HG02623 (cell line): ENCODE data around the gene SELE.

Experiments used
- ATAC-seq: cut with Tn5 transposase; IDR thresholded peaks from one replicate; pipeline ENCODE4 v1.9.1; 2021; ENCODE audit warnings: moderate library complexity; ENCODE audit not compliant: unreplicated experiment

Gene SELE, protein sequence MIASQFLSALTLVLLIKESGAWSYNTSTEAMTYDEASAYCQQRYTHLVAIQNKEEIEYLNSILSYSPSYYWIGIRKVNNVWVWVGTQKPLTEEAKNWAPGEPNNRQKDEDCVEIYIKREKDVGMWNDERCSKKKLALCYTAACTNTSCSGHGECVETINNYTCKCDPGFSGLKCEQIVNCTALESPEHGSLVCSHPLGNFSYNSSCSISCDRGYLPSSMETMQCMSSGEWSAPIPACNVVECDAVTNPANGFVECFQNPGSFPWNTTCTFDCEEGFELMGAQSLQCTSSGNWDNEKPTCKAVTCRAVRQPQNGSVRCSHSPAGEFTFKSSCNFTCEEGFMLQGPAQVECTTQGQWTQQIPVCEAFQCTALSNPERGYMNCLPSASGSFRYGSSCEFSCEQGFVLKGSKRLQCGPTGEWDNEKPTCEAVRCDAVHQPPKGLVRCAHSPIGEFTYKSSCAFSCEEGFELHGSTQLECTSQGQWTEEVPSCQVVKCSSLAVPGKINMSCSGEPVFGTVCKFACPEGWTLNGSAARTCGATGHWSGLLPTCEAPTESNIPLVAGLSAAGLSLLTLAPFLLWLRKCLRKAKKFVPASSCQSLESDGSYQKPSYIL

DNA sequence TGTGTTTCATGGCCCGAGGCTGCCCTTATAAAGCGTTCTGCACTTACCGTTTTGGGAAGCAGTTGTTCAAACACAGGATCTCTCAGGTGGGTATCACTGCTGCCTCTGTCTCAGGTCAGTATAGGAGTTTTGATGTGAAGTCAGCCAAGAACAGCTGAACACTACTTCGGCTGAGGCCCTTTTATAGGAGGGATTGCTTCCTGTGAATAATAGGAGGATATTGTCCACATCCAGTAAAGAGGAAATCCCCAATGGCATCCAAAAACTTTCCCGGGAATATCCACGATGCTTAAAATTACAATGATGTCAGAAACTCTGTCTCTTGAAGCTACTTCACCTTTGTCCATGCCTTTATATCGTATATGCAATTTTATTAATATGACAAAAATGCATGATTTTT is at the start of gene SELE:
SELE (minus strand) TSS at position 156 of the 400 bp plus-strand sequence. CDS start 467 bp downstream, outside the sequence.
- no peak for ATAC-seq

DNA sequence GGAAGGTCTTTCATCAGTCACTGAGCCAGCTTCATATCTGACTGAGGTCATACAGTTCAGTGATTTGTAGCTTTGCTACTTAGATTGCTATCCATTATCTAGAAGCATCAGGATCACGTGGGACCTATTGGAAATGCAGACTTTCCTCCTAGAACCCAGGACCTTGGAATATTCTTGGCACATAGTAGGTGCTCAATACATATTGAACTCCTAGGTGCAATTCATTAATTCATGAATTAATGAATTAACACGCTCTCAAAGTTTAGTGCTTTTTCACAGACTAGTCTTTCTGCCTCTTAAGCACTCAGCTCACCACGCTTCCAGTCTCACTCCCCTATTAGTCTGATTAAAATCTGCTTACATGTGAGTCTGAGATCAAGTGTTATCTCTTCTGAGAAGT is 48.7 kb upstream of the SELE start:
- ATAC-seq, result no peak

DNA sequence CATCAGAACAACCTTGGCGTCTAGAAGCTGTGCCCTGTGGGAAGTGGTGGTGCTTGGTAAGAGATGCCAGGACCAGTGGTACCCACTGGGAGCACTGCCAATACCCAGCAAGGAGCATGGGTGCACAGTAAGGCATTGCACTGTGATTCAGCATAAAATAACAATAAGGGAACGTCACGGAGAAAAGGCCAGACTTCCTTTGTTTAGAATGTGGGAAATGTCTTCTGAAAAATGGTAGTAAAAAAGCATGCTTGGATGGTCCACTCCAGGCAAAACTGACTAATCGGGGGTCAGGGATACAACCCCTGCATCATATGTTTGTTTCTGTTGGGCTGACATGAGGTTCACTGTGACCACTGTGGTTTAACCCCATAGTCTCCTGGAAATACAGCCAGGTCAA is 46.1 kb upstream of the SELE start:
- no peak for ATAC-seq

DNA sequence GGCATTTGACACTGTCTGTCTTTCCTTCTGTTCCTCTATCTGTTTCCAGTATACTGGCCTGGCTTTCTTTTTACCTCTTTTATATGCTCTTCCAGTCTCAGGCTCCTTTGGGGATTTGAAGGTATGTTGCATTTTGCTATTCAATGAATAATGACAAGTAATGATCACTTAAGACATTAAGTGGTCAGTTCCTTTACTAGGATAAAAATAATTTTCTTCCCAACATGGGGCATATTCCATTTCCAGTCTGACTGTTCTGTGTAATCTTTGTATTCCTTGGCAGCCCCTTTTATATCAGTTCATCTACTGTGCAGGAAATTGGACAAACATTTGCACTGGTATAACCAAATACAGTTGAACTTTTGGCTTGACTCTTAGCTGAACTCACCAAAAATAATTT is 45.3 kb upstream of the SELE start:
- ATAC-seq, result no peak

DNA sequence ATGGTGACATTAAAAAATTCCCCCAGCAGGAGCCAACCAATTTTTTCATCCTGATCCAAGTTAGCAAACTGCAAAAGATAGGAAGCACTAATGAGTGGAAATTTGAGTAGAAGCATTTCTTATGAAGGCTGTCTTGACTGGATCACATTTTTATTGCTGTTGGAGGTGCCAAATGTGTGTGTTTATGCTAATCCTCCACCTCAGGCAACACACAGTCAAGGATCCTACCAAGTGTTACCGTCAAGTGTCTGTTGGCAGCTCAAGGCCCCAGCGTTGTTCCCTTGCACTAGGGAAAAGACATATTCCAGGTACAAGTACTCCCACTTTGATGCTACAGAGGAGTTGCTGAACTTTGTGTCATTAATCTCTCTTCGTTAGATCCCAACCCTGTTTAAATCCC is 42.6 kb upstream of the SELE start:
- no peak for ATAC-seq

DNA sequence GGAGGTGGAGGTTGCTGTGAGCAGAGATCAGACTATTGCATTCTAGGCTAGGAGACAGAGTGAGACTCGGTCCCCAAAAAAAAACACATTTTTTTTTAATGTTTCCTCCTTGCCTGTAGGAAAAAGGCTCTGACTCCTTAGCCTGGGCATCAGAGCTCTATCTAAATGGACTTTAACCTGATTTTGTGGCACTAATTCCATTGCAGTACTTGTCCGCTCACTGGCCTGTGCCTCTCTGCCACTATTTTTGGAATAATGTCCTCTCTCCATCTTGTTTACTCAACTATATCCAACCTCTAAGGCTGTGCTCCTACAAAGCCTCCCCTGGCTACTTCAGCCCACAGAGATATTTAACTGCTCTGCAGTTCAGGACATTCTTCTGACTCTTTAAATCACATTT is 34.3 kb upstream of the SELE start:
- no peak for ATAC-seq

DNA sequence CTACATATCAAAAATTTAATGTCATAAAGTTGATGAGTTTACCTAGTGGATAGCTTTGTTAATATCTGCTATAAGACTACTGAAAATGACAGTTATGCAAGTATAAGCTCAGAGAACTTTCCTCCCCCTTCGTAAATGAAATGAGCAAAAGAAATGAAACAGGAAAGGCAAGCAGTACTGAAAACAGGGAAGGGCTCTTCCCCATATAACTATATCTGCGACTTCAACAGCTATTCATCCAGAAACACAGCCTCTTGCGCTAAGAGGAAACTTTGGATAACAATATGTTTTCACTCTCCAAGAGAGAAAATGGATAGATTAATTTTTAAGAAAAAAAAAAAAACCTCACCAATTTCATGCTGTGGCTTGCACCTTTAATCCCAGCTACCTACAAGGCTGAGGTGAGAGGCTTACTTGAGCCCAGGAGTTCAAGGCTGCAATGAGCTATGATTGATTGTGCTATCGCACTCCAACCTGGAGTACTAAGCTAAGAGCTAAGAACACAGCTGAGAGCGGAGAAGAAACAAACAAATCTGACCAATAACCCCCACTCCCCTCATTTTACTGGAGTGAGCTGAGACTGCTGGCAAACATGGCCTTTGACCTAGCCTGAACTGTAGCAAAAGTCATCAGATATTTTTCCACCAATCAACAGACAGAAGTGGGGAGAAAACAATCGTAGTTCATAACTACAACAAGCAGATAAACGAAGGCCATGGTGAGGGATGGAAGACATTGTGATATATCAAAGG is 31.9 kb upstream of the SELE start:
- no peak for ATAC-seq

DNA sequence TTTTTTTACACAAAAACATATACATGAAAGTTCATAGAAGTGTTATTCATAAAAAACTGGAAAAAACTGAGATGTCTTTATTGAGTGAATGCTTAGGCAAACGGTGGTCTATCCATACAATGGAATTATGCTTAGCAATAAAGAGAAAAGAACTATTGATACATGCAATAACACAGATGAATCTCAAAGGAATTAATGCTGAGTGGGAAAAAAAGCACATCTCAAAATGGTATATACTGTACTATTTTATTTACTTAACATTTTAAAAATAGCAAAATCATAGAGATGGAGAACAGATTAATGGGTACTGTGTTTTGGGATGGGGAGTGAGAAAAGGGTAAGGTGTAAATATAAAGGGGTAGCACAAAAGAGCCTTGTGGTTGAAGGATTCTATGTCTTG is 31.0 kb upstream of the SELE start:
- ATAC-seq, result no peak

DNA sequence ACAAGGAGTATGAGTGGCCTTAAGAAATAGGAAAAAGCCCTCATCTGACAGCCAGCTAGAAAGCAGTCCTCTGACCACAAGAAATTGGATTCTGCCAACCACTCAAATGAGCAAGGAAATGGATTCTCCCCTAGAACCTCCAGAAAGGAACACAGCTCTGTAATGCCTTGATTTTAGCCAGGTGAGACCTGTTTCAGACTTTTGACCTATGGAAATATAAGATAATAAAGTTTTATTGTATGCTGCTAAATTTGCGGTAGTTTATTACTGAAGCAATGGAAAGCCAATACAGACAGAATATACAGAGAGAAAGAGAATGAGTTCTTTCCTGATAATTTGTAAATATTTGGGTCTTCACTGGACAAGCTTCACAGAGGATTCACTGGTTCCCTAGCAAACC is 28.8 kb upstream of the SELE start:
- no peak for ATAC-seq

DNA sequence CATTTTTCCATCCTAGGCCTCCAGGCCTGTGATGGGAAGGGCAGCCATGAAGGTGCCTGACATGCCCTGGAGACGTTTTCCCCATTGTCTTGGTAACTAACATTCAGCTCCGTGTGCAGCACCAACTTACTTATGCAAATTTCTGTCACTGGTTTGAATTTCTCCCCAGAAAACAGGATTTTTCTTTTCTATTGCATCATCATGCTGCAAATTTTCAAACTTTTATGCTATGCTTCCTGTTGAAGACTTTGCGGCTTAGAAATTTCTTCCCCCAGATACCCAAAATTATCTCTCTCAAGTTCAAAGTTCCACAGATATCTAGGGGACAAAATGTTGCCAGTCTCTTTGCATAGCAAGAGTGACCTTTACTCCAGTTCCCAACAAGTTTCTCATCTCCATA is 25.2 kb upstream of the SELE start:
- no peak for ATAC-seq

DNA sequence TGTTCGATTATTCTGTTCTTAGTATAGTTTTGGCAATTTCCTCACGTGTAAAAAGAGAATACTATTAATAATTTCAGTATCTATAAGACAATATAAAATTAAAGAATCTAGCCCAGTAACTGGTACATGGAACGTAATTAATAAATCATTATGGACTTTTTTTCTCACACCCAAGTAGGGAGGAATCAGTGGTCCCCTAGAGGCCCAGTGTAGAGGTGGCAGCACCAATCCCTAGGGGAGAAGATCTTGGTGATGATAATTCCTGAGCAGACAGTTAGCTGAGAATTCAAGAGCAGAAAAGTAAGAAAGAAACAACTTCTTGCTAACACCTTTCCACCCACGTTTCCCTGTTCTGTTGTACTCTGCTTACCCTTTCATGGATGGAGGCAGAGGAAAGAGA is 19.7 kb upstream of the SELE start:
- no peak for ATAC-seq

DNA sequence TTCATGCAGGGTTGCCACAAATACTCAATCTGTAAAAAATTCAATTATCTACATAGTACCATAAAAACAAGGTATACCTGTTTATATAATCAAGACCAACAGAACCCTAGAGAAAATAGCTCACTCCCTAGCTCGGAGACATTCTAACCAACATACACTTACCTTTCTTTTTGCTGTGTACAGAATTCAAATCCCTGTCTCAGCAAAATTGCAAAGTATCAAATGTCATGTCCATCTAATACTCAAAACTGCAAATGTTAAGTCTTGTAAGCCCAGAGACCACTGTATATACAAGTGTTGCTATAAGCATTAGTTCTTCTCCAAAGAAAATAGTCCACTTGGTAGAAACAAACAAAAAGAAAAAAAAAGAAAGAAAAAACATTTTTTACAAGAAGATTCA is 16.2 kb upstream of the SELE start:
- ATAC-seq, result no peak

DNA sequence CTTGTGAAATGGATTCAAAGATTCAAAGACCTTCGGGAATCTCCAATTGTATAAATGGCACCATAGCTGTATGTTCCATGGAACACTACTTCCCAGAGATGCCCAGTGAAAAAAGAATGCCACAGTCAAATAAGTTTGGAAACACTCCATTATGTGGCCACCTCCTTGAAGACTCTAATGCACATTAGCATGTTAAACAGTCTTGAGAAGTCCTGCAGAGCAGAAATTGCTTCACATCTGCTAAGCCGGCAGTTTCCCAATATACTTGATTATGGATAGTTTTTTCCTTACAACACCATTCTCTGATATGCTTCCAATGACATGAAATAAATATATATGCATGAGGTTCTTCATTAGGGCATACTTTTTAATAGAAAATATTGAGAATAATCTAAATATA is 12.7 kb upstream of the SELE start:
- ATAC-seq, result no peak

DNA sequence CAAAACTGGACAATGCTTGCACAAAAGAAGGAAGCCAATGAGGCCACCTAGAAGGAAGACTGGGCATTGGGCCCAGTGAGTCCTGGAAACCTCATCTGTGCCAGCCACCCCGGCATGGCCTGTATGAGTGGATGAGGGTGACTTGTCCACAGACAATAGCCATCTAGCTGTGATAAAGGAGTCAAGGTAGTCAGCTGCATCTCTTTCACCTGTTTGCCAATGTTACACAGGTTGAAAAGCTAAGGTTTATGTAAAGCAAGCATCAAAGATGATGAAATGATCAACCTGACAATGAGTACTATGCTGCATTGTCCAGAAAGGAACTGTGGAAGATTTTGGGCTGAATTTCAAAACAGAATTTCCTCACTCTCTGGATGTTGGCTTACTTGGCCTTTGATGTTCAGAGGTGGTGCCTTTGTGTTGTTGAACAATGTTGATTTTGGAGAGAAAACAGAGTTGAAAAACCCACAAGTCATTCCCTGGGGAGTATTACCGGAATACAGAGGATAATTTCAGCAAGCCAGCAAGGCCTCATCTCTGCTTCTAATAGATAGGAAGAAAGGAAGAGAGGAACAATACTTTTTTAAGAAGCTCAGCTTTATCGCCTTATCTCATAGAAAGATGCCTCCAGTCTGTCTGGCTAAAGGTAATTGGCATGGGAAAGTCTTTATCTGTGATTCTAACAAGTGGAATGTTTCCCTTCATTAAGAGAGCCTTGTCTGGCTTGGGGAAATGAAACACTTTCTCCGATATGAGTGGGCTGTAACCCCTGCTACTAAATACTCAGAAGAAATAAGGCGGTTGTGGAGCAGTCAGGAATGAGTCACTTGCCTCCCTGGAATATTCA is 11.4 kb upstream of the SELE start:
- no peak for ATAC-seq

DNA sequence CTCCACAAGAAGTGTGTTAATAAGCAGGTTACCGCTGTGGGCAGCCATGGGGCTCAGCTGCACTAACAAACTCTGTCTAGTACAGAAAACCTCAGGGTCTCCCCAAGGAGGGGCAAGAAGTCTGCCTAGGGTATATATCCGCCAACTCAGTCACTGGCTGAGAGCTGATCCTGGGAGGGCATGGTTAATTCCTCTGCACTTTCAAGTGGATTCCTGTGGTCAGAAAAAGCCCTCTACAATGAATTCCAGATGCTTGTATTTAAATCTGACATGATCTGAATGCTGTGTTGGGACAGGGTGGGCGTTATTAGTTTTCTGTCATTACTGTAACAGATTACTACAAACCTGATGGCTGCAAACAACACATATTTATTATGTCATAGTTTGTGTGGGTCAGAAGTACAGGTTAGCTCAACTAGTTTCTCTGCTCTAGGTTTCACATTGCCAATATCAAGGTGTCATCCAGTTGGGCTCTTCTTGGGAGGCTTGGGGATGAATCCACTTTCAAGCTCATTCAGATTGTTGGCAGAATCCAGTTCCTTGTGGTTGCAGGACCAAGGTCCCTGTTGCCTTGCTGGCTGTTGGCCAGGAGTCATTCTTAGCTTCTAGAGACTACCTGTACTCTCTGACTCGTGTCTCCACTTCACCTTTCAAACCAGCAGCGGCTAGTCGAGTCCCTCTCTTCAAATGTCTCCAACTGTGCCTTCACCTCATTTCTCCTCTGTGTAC is 8.0 kb upstream of the SELE start:
- no peak for ATAC-seq

DNA sequence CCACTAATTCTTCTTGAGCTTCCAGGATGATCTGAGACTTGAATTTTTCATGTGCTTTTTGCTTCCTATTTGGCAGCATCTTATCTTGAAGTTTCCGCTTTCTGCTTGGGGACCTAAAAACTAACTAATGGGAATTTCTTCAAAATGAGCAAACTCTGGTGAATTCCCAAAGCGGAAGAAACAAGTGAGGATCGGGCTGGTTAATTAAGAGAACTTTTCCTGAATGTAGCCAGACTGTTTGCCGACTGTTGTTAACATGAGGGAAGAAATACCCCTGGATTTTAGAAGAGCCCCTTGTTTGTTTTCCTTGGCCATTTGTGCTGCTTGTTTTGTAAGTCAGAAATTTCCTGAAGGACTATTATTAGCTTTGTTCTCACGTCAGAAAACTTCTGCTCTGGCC is 6.1 kb upstream of the SELE start:
- no peak for ATAC-seq

DNA sequence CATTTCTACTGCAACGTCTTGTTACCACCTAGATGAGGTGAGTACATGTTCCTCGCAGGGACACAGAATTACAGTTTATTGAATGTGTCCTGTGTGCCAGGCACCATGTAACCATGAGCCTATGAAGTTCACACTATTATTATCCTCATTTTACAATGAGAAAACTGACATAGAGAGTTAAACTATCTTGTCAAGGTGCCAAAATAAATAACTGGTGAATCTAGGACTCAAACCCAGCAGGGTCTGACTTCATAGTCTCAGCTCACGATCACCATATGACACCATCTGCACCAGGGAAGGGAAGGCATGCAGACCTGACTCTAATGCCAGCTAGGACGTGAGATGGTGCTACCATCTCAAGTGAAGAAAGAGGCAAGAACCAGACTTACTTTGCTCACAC is 2.4 kb downstream of the SELE start:
- no peak for ATAC-seq

DNA sequence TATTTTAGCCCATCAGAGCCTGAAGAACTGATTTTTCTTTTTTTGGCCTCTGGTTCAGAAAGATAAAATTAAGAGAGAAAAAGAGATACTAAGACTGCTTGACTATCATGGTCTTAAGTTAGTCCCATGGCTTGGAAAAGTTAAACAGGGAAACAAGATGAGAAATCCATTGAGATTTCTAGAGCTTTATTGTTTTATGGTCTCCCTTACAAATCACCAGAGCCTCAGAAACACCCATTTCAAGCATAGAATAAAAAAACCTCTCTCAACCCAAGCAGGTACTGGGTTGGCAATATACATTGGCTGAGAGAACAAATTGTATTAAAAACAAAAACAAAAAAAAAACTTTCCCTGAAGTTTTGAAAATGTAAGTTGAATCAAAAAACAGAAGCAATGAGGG is 3.9 kb downstream of the SELE start:
- ATAC-seq, result no peak

DNA sequence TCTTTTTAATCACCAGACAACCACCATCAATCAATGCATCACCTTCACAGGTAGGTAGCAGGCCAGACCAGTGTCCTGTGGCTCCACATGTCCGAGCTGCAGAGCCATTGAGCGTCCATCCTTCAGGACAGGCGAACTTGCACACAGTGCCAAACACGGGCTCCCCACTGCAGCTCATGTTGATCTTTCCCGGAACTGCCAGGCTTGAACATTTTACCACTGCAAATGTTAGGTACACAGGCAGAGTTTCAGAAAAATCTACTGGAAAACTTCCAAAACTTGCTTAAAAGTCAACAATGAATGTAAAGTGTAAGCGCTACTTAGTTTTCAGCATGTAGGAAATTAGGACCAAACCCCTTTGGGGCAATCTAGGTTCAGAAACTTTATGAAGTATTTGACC is 6.6 kb downstream of the SELE start:
- no peak for ATAC-seq

DNA sequence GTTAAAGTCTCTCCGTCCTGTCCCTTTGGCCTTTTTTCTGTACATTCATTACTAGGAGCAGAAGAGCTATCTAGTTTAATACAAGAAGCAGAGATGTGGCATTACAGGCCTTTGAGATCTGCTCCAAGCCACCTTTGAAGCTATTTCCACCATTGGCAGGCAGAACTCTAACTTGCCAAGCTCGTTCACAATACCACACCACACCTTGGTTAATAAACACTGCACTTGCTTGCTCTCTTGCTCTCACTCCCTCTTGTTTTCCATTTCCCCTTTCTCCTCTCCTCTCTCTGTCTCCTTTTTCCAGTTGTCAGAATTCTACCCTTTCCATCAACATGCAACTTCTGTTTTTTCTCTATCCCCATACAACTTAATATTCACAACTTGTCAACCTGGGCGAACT is 7.0 kb downstream of the SELE start:
- ATAC-seq, result no peak

DNA sequence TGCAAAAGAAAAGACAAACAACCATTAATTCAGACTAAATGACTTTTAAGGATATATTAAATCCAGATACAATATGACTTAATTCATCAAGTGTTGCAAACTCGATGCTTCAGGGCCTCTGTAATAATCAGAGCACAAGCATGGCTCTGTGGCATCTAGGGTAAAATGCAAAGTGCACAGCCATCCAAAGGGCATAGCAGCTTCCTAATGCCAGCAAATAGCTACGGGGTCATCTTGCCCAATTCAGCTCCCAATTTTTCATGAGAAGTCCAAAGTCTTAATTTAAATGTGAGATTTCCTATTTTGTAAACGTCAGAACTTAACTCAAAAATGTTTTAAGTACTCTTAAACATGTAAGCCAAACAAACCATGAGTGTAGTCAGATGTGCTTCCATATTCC is 7.9 kb downstream of the SELE start:
- ATAC-seq, result no peak
